Loucy (cell line): ENCODE results near the gene PKD2.

Experiments used
- CTCF ChIP-seq: fragments of 200-600 bp; sonication (generic); conservative IDR thresholded peaks from 2 replicates; pipeline ENCODE4 v1.5.1; 2014; ENCODE audit warnings: mild to moderate bottlenecking, antibody characterized with exemption, low read length
- EZH2phosphoT487 ChIP-seq: fragments of 200-600 bp; IDR thresholded peaks from 2 replicates; pipeline ENCODE4 v1.6.1; 2018; ENCODE audit warnings: antibody characterized with exemption, mild to moderate bottlenecking, moderate library complexity, borderline replicate concordance

GRCh38 chr4:88075336-88075735 is 67.9 kb downstream of the PKD2 start:
- TF ChIP-seq CTCF (no peak), EZH2phosphoT487 (no peak)
